ENCODE data around the gene TRIM32. TPM values are rescaled to one million over a fixed set of nuclear protein-coding genes. Genes with fewer than 3 reads are reported as not detected.

Gene TRIM32
- total RNA-seq, 4 donors from 2014 or later, result 10.8 to 12.8 (median 12.0) TPM

GRCh38 chr9:116668970-116669695, 18.0 kb upstream of the TRIM32 start:
- no peak overlapping the region for H3K4me3 ChIP-seq
- H3K27me3 ChIP-seq, result no peaks in the 10 kb centered on the region
- DNase-seq (ENCODE audit: low spot score in 2 of 2), result no peak
- WGBS, result 95% methylated on average over 4 of the region's 4 CpGs
- TF ChIP-seq POLR2AphosphoS5 (IDR thresholded peaks at IDR 0.05) (no peak), EP300 (IDR thresholded peaks at IDR 0.05) (no peak), POLR2A (IDR thresholded peaks at IDR 0.05) (no peak), CTCF (IDR thresholded peaks at IDR 0.05) (no peak)
- no peaks in the 10 kb centered on the region for H3K4me1 ChIP-seq
- no peaks in the 10 kb centered on the region for H3K36me3 ChIP-seq
- no peak overlapping the region for H3K27ac ChIP-seq
- H3K9me3 ChIP-seq, result no peaks in the 10 kb centered on the region

- TF ChIP-seq EP300 (IDR thresholded peaks at IDR 0.05) (no peak), CTCF (IDR thresholded peaks at IDR 0.05) (no peak), POLR2A (IDR thresholded peaks at IDR 0.05) (no peak), POLR2AphosphoS5 (IDR thresholded peaks at IDR 0.05) (no peak)
- H3K36me3 ChIP-seq, result no peaks in the 10 kb centered on the region
- H3K4me3 ChIP-seq, result no peak overlapping the region
- H3K9me3 ChIP-seq, result no peaks in the 10 kb centered on the region
- H3K27me3 ChIP-seq, result no peaks in the 10 kb centered on the region
- no peaks in the 10 kb centered on the region for H3K4me1 ChIP-seq
- no peak overlapping the region for H3K27ac ChIP-seq
- 73% methylated on average over 2 of the region's 2 CpGs for WGBS
- no peak for DNase-seq (ENCODE audit: low spot score in 2 of 2)
Measured at GRCh38 chr9:116671605-116672004, 15.5 kb upstream of the TRIM32 start.

- H3K27ac ChIP-seq, result no peak overlapping the region
- H3K27me3 ChIP-seq, result no peaks in the 10 kb centered on the region
- TF ChIP-seq POLR2AphosphoS5 (IDR thresholded peaks at IDR 0.05), result no peak
- TF ChIP-seq EP300 (IDR thresholded peaks at IDR 0.05), result no peak
- no peak for TF ChIP-seq CTCF (IDR thresholded peaks at IDR 0.05)
- no peak for TF ChIP-seq POLR2A (IDR thresholded peaks at IDR 0.05)
- no peak for DNase-seq (ENCODE audit: low spot score in 2 of 2)
- H3K4me1 ChIP-seq, result no peaks in the 10 kb centered on the region
- H3K36me3 ChIP-seq, result no peaks in the 10 kb centered on the region
- no peaks in the 10 kb centered on the region for H3K9me3 ChIP-seq
- H3K4me3 ChIP-seq, result no peak overlapping the region
- 0% methylated on average over 1 of the region's 1 CpG for WGBS
Measured at GRCh38 chr9:116673375-116673774, 13.7 kb upstream of the TRIM32 start.

DNA sequence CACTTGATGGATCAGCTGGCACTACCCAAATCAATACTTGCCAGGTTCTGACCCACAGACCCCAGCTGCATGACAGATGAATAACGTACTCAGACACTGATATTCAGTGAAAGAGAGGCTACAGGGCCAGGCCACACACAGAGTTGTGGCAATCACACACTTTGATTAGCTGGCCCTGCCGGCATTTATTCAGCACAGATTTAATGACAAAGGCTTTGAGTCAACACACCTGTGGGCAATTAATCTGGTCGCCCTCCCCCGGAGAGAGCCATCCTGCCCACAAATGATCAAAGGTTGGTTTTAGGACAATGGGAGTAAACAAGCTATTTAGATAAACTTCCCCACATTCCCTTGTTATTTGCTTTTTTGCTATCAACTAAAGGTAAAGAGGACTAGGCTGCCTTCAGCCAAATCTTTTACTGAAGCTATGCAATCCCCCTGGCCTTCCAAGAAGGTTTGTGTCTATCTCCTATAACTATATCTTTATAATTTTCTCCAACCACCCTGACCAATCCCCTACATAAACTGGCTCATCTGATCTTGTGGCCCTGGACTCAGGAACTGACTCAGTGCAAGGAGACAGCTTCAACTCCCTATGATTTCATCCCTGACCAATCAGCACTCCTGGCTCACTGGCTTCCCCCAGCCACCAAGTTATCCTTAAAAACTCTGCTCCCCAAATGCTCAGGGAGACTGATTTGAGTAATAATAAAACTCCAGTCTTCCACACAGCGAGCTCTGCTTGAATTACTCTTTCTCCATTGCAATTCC, 12.7 kb upstream of the TRIM32 start:
- no peaks in the 10 kb centered on the region for H3K9me3 ChIP-seq
- 92% methylated on average over 4 of the region's 5 CpGs for WGBS
- H3K4me1 ChIP-seq, result no peaks in the 10 kb centered on the region

More for the DNA sequence above, 12.7 kb upstream of the TRIM32 start:
- H3K4me3 ChIP-seq, result no peak overlapping the region
- H3K27me3 ChIP-seq, result no peaks in the 10 kb centered on the region
- no peaks in the 10 kb centered on the region for H3K36me3 ChIP-seq
- DNase-seq (ENCODE audit: low spot score in 2 of 2), result no peak
- no peak for TF ChIP-seq POLR2A (IDR thresholded peaks at IDR 0.05)
- no peak for TF ChIP-seq CTCF (IDR thresholded peaks at IDR 0.05)
- H3K27ac ChIP-seq, result no peak overlapping the region
